Neuron (in vitro differentiated cells): ENCODE data around the gene PLA2G2C.

ENCODE experiments used
- H2AFZ ChIP-seq: one replicate; pipeline ENCODE4 v1.6.1; 2013; ENCODE audit warnings: low read depth, mild to moderate bottlenecking, inconsistent platforms, low read length, moderate library complexity
- H3K27me3 ChIP-seq: one replicate; pipeline ENCODE4 v1.6.1; 2013; ENCODE audit warnings: low read length; ENCODE audit not compliant: insufficient read depth
- H3K36me3 ChIP-seq: one replicate; pipeline ENCODE4 v1.6.1; 2013; ENCODE audit warnings: low read length; ENCODE audit not compliant: insufficient read depth
- H3K4me1 ChIP-seq: one replicate; pipeline ENCODE4 v1.6.1; 2013; ENCODE audit warnings: low read length; ENCODE audit not compliant: insufficient read depth
- H3K4me3 ChIP-seq: 2 replicates; pipeline ENCODE4 v1.5.1; 2013; ENCODE audit warnings: mild to moderate bottlenecking, low read length, moderate library complexity
- H3K9me3 ChIP-seq: one replicate; pipeline ENCODE4 v1.6.1; 2013; ENCODE audit warnings: low read length

The PLA2G2C gene

GRCh38 chr1:20198918-20199317 is 12.6 kb upstream of the PLA2G2C start:
- Histone ChIP-seq H3K4me3 (no peak overlapping the region), H3K36me3 (no peaks in the 10 kb centered on the region), H3K4me1 (no peaks in the 10 kb centered on the region), H3K27me3 (peaks cover 4% of the 10 kb centered on the region), H2AFZ (no peak overlapping the region), H3K9me3 (no peaks in the 10 kb centered on the region)

DNA sequence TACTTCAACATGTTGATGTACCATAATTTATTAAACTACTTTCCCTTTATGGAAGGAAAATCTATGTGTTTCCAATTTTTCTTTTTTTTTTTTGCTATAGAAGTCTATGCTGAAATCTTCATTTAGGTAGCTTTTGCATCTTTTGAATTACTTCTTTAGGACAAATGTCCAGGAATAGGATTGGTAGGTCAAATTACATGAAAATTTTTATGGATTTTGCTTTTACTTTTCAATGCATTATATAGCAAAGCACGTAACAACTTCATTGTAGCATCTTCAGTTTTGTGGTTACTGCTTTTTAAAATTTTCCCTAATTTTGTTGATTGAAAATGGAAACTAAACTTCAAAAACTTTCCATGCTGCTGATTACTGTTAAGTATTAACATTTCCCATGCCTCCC is 12.0 kb upstream of the PLA2G2C start:
- Histone ChIP-seq H2AFZ (no peak overlapping the region), H3K4me3 (no peak overlapping the region), H3K9me3 (no peaks in the 10 kb centered on the region), H3K27me3 (peaks cover 4% of the 10 kb centered on the region), H3K4me1 (no peaks in the 10 kb centered on the region), H3K36me3 (no peaks in the 10 kb centered on the region)

DNA sequence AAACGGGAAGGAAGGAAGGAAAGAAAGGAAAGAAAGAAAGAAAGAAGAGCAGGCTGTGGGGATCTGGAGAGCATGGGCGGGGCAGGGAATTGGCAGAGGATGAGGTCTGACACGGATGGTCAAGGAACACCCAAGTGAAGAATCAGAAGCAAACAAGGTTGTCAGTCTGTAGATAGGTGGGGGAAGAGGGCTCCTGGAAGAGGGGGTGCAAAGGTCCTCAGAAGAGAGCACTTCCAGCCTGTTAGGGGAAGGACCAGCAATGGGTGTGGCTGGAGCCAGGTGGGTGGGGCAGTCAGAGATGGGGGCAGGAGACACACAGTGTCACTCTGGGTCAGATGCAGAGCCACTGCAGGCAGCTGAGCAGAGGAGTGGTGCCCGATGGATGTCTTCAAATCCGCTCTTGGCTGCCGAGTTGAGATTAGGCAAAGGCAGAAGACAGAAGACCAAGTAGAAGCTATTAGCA is 11.0 kb upstream of the PLA2G2C start:
- H3K9me3 ChIP-seq, result no peaks in the 10 kb centered on the region
- H3K4me3 ChIP-seq, result no peak overlapping the region
- H3K4me1 ChIP-seq, result no peaks in the 10 kb centered on the region
- H3K27me3 ChIP-seq, result peaks cover 4% of the 10 kb centered on the region
- H2AFZ ChIP-seq, result no peak overlapping the region
- H3K36me3 ChIP-seq, result no peaks in the 10 kb centered on the region

GRCh38 chr1:20195462-20195780 is 9.1 kb upstream of the PLA2G2C start:
- Histone ChIP-seq H3K4me1 (no peaks in the 10 kb centered on the region), H3K27me3 (peaks cover 2% of the 10 kb centered on the region), H3K4me3 (no peak overlapping the region), H3K36me3 (no peaks in the 10 kb centered on the region), H3K9me3 (no peaks in the 10 kb centered on the region), H2AFZ (no peak overlapping the region)

- no peaks in the 10 kb centered on the region for H3K9me3 ChIP-seq
- no peak overlapping the region for H3K4me3 ChIP-seq
- H3K4me1 ChIP-seq, result no peaks in the 10 kb centered on the region
- no peaks in the 10 kb centered on the region for H3K36me3 ChIP-seq
- no peak overlapping the region for H2AFZ ChIP-seq
- H3K27me3 ChIP-seq, result no peaks in the 10 kb centered on the region
Measured at GRCh38 chr1:20194757-20195461, 8.6 kb upstream of the PLA2G2C start.

GRCh38 chr1:20194224-20194623 is 7.9 kb upstream of the PLA2G2C start:
- Histone ChIP-seq H3K4me1 (no peaks in the 10 kb centered on the region), H3K9me3 (no peaks in the 10 kb centered on the region), H3K27me3 (no peaks in the 10 kb centered on the region), H2AFZ (no peak overlapping the region), H3K4me3 (no peak overlapping the region), H3K36me3 (no peaks in the 10 kb centered on the region)

GRCh38 chr1:20192871-20193411 is 6.6 kb upstream of the PLA2G2C start:
- no peak overlapping the region for H2AFZ ChIP-seq
- H3K27me3 ChIP-seq, result peaks cover 9% of the 10 kb centered on the region
- no peaks in the 10 kb centered on the region for H3K4me1 ChIP-seq
- no peaks in the 10 kb centered on the region for H3K36me3 ChIP-seq
- no peaks in the 10 kb centered on the region for H3K9me3 ChIP-seq
- no peak overlapping the region for H3K4me3 ChIP-seq

GRCh38 chr1:20192364-20192763 is 6.0 kb upstream of the PLA2G2C start:
- Histone ChIP-seq H3K27me3 (peaks cover 12% of the 10 kb centered on the region), H3K9me3 (no peaks in the 10 kb centered on the region), H3K36me3 (no peaks in the 10 kb centered on the region), H3K4me3 (no peak overlapping the region), H3K4me1 (no peaks in the 10 kb centered on the region), H2AFZ (no peak overlapping the region)

DNA sequence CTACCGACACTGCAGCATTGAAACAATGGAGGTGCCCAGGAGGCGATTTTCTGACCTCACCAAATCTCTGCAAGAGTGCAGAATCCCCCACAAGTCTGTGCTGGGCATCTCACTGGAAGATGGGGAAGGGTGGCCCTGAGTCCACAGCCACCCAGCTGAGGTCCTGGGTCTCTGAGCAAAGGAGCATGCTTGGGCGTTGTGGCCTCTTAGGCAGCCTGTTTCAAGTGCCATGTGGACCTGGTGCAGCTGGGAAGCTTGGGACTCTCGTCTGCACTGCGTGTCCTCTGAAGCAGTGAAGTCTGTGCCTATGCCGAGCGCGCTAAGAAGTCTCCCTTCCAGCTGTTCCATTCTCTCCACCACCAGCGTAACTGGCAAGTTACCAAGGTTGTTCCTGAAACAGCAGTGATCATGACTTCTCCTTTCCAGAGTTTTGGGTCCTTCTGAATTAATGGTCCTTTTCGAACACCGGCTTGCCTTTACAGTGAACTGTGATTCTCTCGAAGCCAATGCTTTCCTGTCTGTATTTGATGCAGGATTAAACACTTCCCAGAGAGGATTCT is 5.0 kb upstream of the PLA2G2C start:
- Histone ChIP-seq H3K4me1 (peaks cover 3% of the 10 kb centered on the region), H3K27me3 (peaks cover 15% of the 10 kb centered on the region), H3K9me3 (no peaks in the 10 kb centered on the region), H2AFZ (no peak overlapping the region), H3K4me3 (no peak overlapping the region), H3K36me3 (no peaks in the 10 kb centered on the region)

DNA sequence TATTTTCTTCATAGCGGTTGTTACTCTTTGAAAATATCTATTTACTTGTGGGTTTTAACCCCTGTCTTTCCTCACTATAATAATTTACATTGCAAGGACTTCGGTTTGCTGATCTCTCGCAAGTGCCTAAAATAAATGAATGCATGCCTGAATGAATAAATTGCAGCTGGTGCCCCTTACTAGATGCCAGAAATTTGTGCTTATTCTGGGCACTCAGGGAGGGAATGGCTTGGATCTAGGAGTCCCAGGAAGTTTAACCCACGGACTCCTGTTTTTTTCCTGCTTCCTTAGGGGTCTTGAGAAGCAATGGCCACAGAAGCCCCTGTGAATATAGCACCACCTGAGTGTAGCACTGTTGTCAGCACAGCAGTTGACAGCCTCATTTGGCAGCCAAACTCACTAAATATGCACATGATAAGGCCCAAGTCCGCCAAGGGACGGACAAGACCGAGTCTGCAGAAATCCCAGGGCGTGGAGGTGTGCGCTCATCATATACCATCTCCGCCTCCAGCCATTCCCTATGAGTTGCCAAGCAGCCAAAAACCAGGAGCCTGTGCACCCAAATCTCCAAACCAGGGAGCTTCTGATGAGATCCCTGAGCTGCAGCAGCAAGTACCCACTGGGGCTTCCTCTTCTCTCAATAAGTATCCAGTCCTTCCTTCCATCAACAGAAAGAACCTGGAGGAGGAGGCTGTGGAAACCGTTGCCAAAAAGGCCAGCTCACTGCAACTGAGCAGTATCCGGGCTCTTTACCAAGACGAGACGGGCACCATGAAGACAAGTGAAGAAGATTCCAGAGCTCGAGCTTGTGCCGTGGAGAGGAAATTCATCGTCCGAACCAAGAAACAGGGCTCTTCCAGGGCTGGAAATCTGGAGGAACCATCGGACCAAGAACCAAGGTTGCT is 4.2 kb upstream of the PLA2G2C start:
- Histone ChIP-seq H3K4me1 (peaks cover 7% of the 10 kb centered on the region), H3K27me3 (peaks cover 15% of the 10 kb centered on the region), H3K4me3 (no peak overlapping the region), H3K9me3 (no peaks in the 10 kb centered on the region), H3K36me3 (no peaks in the 10 kb centered on the region), H2AFZ (no peak overlapping the region)

- no peaks in the 10 kb centered on the region for H3K9me3 ChIP-seq
- peaks cover 7% of the 10 kb centered on the region for H3K4me1 ChIP-seq
- no peaks in the 10 kb centered on the region for H3K36me3 ChIP-seq
- H3K4me3 ChIP-seq, result no peak overlapping the region
- H2AFZ ChIP-seq, result no peak overlapping the region
- H3K27me3 ChIP-seq, result peaks cover 22% of the 10 kb centered on the region
Measured at GRCh38 chr1:20189664-20190063, 3.3 kb upstream of the PLA2G2C start.

GRCh38 chr1:20188455-20188817 is 2.1 kb upstream of the PLA2G2C start:
- Histone ChIP-seq H3K4me1 (peaks cover 7% of the 10 kb centered on the region), H3K36me3 (no peaks in the 10 kb centered on the region), H3K27me3 (peaks cover 29% of the 10 kb centered on the region)

GRCh38 chr1:20187813-20188454 is 1.6 kb upstream of the PLA2G2C start:
- Histone ChIP-seq H3K4me1 (peaks cover 7% of the 10 kb centered on the region), H3K36me3 (no peaks in the 10 kb centered on the region), H2AFZ (no peak overlapping the region), H3K9me3 (no peaks in the 10 kb centered on the region), H3K4me3 (no peak overlapping the region), H3K27me3 (peaks cover 29% of the 10 kb centered on the region)

More at GRCh38 chr1:20188455-20188817, 2.1 kb upstream of the PLA2G2C start:
- H3K9me3 ChIP-seq, result no peaks in the 10 kb centered on the region
- H2AFZ ChIP-seq, result no peak overlapping the region
- no peak overlapping the region for H3K4me3 ChIP-seq
